Keratinocyte (primary cell): Measurements from ENCODE around the gene GLB1L2.

ENCODE experiments used
- EZH2 ChIP-seq: IDR thresholded peaks from one replicate; pipeline ENCODE4 v1.6.1; 2012; ENCODE audit warnings: inconsistent platforms, mild to moderate bottlenecking, low read length, moderate library complexity
- TF ChIP-seq, protein P1 (sequence below), 3 experiments: IDR thresholded peaks in 1 of 3; conservative IDR thresholded peaks in 1 of 3; optimal IDR thresholded peaks in 1 of 3; 2 replicates in 2 of 3; 3 replicates in 1 of 3; pipeline versions ENCODE3 to v1.5.1; 2011; ENCODE audit warnings: low read length in 3 of 3, mild to moderate bottlenecking in 3 of 3, moderate library complexity in 2 of 3, control low read depth in 1 of 3, inconsistent platforms in 1 of 3; ENCODE audit not compliant: insufficient read depth in 2 of 3; ENCODE audit errors: extremely low read depth in 1 of 3

GRCh38 chr11:134339756-134340155 lies 8.0 kb downstream of the GLB1L2 start:
- no peak for TF ChIP-seq EZH2
- TF ChIP-seq, protein P1, sequence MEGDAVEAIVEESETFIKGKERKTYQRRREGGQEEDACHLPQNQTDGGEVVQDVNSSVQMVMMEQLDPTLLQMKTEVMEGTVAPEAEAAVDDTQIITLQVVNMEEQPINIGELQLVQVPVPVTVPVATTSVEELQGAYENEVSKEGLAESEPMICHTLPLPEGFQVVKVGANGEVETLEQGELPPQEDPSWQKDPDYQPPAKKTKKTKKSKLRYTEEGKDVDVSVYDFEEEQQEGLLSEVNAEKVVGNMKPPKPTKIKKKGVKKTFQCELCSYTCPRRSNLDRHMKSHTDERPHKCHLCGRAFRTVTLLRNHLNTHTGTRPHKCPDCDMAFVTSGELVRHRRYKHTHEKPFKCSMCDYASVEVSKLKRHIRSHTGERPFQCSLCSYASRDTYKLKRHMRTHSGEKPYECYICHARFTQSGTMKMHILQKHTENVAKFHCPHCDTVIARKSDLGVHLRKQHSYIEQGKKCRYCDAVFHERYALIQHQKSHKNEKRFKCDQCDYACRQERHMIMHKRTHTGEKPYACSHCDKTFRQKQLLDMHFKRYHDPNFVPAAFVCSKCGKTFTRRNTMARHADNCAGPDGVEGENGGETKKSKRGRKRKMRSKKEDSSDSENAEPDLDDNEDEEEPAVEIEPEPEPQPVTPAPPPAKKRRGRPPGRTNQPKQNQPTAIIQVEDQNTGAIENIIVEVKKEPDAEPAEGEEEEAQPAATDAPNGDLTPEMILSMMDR (optimal IDR thresholded peaks at IDR 0.05 in 1 of 3, IDR thresholded peaks at IDR 0.05 in 1 of 3, conservative IDR thresholded peaks at IDR 0.05 in 1 of 3; ENCODE audit: extremely low read depth in 1 of 3, insufficient read depth in 2 of 3, low read length in 3 of 3), result no peak
